Loucy (cell line): ENCODE data around the gene BNIP3.

Experiments
- CTCF ChIP-seq: fragments of 200-600 bp; sonication (generic); conservative IDR thresholded peaks from 2 replicates; pipeline ENCODE4 v1.5.1; 2014; ENCODE audit warnings: mild to moderate bottlenecking, antibody characterized with exemption, low read length
- EZH2phosphoT487 ChIP-seq: fragments of 200-600 bp; IDR thresholded peaks from 2 replicates; pipeline ENCODE4 v1.6.1; 2018; ENCODE audit warnings: antibody characterized with exemption, mild to moderate bottlenecking, moderate library complexity, borderline replicate concordance

DNA sequence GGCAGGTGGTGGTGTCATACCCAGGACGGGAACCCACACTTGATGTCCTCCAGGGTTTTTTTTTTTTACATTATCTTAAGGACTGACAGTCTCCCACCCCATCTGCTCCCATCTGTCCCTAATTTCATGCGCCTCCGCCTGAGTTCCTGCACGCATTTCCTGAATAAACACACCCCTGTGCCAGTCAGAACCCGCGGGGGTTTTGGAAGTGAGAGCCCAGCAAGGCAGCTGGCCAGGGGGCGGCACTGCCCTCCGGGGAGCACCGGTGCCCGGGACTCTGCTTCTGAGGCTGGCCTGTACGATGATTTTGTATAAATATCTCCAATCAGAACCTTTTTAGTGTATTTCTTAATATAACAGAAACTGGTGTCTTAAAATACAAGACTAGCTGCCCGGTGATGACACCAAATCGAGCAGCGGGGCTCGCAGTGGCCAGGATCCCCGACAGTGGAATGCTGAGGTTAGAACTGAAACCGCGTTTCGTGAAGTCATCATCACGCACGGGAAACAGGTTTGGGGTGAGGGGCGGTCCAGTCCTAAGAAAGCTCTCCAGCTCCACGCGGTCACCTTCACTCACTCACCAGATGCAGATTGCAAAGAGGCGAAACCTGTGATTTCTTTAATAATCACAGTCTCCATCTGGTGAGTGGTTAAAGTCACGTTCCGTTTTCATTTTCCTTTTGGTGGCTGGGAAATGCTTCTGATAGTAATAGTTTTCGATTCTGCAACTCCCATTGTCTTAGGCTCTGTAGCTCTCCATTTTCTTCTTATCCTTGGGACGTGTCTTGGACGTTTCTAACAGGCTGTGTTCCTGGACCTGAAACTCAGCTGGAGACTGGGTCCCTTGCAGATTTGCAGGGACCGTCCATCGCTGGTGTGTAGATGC, 19.7 kb downstream of the BNIP3 start:
- TF ChIP-seq CTCF (no peak), EZH2phosphoT487 (no peak)
